ENCODE data around the gene DTWD2.
"Not testable (repeated sequence)": the region's sequence is repeated elsewhere in the genome, so short reads cannot be mapped to it uniquely, and the experiment has no call there.

Gene DTWD2, protein sequence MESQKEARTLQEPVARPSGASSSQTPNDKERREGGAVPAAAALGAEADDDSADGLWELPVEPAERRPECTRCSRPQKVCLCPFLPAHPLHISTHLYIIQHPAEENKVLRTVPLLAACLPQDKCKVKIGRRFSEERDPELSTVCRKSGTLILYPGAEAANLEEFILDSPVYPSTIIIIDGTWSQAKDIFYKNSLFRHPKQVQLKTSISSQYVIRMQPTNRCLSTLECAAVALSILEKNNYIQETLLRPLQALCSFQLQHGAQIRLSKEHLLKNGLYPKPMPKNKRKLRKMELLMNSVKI

DNA sequence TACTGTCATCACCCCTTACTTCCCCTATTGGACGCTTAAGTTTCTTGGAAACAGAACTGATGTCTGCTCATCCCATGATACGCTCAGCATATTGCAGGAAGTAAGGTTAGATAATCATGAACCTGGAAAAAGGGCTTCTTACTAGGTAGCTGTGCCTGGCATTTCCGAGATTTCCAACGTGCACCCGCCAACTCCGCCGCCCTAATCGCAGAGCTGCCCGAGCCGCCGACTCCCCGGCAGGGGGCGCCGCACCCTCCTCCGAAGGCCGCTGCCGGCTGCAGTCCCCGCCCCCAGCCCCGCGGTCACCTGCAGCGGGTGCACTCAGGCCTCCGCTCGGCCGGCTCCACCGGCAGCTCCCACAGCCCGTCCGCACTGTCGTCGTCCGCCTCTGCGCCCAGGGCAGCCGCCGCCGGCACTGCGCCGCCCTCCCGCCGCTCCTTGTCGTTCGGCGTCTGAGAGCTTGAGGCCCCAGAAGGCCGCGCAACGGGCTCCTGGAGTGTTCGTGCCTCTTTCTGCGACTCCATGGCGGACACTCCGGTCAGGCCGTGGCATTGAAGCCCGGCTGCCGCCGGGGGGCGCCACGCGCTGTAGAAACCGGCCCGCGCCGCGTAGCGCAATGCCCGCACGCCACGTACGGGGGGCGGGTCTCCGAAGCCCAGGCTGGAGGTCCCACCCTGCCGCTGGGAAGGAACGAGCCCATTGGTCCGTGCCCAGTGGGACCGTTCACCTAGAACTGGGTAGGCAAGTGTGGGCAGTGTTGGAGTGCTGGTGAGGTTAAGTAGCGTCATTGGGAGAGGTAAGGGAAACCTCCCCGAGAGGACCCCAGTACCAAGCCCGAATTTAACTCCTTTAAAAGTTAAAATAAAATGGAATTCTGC lies at the start of gene DTWD2:
DTWD2 (minus strand) TSS at position 560 of the 878 bp plus-strand sequence; CDS start at position 524, 36 bp downstream.
- DNase-seq (ENCODE audit: low spot score): peak; percentile 97

DNA sequence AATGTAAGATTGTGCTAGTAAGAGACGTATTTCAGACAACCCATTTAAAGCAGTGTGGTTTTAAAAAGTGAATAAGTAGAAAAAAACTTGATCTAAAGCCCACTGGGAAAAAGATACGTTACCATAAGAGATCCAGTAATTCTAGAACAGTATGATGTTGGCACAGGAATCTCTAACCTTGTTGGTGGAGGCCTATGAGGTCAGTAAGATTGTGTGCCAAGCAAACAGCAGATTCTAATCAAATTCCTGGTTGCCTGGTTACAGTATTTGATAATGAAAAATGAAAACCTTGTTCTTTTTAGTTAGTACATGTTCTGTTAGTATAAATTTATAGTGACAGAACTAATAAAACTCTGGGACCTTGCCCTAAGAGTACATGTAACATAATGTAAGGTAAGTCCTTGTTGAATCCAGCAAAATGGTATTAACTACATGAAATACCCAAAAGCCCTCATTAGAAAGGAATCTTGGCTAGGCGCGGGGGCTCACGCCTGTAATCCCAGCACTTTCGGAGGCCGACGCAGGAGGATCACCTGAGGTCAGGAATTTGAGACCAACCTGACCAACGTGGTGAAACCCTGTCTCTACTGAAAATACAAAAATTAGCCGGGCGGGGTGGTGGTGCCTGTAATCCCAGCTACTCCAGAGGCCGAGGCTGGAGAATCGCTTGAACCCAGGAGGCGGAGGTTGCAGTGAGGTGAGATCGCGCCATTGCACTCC lies 49.3 kb upstream of the DTWD2 start:
- peak; percentile 20 for DNase-seq (ENCODE audit: low spot score)

DNA sequence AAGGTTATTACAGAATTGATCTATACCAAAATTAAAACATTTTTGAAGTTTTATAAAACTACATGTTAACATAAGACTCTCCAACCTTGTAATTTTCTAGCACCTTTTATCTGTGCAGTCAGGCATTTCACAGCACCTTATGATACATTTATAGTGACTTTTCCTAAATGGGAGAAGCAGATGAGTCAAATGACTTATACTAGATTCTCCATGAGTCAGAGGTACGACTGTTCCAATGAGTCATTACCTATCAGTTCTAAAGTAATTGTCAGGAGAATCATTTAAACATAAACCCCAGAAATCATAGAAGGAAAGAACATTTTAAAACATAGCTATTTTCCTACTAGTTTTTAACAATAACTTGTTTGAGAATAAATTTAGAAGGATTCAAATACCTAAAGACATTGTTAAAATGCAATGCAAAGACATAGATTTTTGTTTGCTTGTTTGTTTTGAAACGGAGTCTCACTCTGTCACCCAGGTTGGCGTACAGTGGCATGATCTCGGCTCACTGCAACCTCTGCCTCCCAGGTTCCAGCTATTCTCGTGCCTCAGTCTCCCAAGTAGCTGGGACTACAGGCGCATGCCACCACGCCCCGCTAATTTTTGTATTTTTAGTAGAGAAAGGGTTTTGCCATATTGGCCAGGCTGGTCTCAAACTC lies 47.9 kb upstream of the DTWD2 start:
- peak; percentile 63 for DNase-seq (ENCODE audit: low spot score)

DNA sequence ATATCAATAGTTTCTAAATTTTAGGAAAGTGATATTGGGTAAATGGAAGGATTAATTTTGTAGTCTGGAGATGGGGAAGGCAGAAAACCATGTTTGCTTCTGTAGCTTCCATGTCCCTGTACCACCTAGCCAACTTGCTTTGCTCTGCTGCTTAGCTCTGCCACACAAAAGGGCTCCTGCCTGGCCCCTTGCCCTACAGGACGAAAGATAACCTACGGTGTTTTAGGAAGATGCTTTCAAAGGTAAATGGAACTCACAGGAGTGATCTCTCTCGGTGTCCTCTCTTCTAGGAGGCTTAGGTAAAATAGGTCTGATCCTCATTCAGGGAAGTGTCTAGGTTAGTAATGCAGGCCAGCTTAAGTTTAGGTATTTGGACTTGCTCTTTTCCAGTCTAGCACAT lies 44.8 kb upstream of the DTWD2 start:
- DNase-seq (ENCODE audit: low spot score): no peak

DNA sequence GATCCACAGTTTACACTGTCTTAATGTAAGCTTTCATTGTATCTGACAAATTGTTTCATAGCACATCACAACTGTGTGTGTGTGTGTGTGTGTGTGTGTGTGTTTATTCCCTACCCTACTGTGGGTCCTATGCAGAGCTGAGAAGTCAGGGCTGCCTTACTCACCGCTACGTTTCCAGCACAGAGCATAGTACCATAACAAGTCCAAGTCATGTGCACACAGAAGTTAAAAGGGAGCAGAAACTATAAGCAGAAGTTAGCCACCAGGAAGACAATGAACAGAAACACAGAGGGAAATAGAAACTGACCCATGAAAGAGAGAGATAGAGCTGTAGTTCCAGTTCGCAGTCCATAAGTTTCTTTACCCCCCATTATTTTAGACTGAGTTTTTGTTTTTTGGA lies 44.3 kb upstream of the DTWD2 start:
- DNase-seq (ENCODE audit: low spot score): no peak

DNA sequence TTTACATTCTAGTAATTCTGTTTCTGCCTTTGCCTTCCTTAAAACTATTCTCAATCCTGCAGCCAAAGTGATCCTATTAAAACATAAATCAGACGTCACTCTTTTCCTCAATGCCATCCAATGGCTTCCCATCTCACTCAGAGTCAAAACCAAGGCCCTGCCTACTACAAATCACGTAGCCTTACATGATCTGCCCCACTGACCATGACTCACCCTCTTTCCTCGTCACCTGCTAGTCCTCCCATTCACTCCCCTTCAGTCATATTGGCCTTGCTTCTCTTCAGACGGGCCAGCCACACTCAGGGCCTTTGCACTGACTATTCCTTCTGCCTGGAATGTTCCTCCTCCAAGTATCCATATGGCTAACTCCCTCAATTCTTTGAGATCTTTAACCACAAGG lies 43.6 kb upstream of the DTWD2 start:
- no peak for DNase-seq (ENCODE audit: low spot score)

DNA sequence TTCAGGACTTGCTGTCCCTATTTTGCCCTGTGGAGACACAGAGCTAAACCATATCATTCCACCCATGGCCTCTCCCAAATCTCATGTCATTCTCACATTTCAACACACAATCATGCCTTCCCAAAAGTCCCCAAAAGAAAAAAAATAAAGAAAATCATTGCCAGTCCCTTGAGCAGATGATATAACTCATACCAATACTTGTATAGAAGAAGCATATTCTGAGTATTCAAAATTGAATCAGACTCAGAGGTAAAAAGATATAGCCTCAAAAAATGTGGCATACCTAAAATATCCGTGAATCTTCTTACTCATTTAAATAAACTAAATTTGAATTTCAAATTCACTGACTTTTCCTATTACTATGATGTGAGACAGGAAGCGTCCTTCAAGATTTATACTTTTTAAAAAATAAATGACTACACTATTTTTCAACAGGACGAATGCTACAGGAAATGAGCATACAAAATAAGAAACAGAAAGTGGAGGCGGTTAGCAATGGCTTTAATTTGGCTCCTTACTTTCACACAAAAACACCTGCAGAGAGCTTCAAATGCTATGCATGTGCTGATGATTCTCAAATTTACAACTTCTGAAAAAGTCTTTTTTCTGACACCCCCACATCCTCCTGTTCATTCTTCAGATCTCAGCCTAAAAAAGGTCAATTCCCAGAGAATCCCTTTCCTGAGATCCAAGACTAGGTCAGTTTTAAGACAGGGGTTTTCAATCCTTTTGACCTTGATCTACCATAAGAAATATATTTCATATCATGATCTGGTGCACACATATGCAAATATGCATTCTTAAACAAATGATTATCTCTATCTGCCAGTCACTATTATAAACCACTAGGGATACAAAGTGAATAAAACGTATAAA lies 42.9 kb upstream of the DTWD2 start:
- no peak for DNase-seq (ENCODE audit: low spot score)

DNA sequence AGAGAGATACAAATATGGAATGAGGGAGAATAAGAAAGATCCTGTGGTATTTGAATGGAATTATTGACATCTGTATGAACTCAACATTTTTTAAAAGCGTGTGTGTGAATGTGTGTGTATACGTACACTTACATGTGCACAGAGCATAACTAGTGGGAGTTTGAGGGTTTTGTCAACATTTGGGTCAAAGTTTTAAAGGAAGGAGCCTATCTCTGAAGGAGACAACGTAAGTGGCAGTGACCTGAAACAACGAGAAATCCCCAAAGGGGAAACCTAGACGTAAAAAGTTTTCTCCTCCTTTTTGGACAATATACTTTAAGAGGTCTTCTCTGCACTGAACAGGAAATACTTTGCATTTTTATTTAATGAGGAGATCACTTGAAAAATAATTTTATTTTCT lies 40.2 kb upstream of the DTWD2 start:
- no peak for DNase-seq (ENCODE audit: low spot score)

DNA sequence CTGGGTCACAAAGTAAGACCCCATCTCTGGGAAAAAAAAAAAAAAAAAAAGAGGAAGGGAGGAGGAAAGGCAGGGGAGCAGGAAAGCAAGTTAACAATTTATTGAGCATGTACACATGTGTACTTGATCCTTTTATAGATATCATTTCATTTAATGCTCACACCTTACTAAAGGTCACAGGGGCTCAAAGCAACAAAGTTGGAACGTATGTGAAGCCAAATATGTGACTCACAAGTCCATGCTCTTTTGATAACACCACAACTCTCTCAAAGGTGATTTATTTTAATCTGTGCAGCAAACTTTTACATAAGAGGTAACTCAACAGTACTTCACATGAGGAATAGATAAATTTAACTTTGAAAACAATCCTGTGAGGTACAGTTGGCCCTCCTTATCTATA lies 34.4 kb upstream of the DTWD2 start:
- no peak for DNase-seq (ENCODE audit: low spot score)

DNA sequence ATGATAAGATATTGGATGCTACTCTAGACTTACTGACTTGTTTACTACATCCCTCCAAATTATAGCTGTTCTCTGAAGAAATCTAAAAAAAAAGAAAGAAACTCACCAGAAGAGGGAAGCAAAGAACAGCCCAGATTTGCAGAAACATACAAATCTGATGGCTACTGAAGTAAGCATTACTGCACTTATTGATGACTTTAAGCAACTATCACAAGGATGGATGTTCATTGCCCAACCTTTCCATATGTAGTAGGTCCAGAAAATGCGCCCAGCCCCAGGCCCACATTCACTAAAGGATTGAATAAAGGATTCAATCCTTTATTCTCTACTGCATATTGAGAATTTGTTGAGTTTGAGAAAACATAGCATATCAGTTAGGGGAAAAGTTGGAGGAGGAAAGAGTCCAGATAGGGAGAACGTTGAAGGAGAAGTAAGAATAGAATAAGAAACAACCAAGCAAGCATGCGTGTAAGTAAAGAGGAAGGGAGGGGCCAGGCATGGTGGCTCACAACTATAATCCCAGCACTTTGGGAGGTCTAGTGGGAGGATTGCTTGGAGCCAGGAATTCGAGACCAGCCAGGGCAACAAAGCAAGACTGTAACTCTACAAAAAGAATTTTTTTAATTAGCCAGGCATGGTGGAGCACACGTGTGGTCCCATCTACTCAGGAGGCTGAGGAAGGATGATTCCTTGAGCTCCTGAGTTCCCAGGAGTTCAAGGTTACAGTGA lies 33.8 kb upstream of the DTWD2 start:
- DNase-seq (ENCODE audit: low spot score): peak; percentile 57

DNA sequence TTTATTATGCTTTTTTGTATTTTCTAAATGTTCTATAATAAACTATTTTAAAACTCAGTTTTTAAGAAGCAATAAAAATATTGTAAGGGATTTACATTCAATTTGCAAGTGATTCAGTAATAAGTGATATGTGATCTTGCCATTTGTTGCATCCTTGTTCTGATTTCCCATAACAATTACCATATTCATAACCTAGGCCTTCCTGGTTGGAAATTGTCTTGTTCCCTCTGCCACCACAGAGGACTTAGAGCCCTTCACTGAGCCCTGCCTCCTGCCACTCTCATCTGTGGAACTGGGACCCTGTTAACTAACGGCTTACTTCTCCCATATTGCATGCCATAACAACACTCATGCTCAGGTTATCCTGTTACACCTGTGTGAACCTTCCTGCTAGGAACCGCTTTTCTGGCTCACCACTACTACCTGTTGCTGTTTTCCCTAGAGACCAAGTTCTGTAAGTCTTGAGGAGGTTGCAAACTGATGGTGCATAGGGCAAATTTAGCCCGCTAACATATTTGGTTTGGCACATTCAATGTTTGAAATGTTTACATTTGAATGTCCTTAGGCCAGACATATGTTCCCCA lies 32.9 kb upstream of the DTWD2 start:
- DNase-seq (ENCODE audit: low spot score): no peak

DNA sequence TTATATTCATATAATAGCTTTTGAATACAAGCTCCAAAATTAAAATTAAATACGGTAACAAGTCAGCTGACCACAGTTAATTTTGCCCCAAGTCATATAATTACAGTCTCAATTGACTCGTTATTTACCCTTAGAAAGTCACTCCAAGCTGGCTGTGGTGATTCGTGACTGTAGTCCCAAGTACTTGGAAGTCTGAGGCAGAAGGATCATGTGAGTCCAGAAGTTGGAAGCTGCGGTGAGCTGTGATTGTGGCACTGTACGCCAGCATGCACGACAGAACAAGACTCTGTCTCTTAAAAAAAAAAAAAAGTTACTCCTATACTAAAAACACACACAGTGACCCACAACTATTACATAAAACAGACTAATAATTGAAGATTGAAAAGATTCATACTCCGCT lies 31.6 kb upstream of the DTWD2 start:
- DNase-seq (ENCODE audit: low spot score): no peak

DNA sequence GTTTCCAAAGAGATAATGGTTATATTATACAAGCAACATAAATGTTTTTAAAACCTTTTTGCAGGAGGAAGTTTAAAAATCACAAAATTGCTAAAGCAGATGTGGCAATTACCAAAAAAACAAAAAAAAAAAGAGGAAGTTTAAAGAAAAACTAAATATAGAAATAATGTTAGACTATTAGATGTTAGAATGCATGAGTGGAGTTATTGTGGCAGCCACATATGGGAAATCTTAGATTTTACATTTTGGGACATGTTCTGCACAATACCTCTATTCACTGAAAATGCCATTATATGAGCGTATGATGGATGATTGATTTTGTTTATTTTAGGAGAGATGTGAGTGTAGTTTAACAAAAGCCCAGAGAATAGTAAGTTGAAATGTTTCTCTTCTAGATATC lies 31.2 kb upstream of the DTWD2 start:
- no peak for DNase-seq (ENCODE audit: low spot score)

DNA sequence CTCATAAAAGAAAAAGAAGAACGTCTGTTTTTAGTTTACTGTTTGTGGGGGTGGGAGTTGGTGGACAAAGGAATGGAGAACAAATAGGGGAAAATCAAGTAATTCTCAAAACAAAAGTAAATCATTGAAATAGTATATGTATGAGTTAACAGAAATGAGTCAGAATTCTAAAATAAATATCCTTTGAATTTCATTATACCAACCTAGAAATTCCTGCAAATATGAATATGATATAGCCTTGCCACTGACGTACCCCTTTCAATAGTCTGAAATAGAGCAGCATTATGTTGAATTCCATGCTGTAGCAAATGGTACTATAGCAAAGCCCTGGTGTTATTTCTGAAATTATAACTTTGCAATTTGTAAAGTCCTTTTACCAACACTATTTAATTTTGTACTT lies 29.6 kb upstream of the DTWD2 start:
- DNase-seq (ENCODE audit: low spot score): no peak

DNA sequence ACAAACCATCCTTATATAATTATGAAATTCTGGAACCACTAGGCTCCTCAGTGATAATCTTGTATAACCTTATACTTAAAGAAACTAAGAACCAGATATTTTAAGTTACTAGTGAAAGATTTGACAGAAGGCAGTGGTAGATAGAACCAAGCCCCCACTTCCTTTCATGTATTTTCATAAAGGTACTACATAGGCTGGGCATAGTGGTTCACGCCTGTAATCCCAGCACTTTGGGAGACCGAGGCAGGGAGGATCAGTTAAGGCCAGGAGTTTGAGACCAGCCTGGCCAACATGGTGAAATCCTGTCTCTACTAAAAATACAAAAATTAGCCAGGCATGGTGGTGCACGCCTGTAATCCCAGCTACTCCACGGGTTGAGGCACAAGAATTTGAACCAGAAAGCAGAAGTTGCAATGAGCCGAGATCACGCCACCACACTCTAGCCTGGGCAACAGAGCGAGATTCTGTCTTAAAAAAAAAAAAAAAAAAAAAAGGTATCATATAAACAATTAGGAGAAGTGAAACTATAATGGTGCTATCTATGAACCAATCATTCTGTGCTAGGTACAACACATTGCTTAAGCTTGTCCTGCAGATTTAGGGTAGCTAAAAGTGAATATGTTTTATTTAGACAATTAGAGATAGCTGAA lies 27.9 kb upstream of the DTWD2 start:
- no peak for DNase-seq (ENCODE audit: low spot score)

DNA sequence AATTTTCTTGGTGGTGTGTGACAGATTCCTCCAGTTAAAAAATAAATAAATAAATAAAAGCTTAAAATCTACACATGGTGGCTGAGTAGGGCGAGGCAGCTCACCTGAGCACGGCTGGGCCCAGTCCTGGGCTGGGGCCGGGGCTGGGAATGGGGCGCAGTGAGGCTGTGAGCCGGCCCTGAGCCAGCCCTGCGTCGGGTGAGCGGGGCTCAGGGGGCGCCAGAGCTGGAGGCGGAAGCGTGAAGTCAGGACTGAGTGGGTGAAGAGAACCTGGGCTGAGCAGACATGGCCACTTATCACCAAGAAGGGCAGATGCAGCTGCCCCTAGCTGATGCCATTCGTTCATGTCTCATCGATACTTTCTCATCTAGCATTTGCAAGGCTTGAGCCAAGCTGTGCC lies 22.8 kb upstream of the DTWD2 start:
- no peak for DNase-seq (ENCODE audit: low spot score)

DNA sequence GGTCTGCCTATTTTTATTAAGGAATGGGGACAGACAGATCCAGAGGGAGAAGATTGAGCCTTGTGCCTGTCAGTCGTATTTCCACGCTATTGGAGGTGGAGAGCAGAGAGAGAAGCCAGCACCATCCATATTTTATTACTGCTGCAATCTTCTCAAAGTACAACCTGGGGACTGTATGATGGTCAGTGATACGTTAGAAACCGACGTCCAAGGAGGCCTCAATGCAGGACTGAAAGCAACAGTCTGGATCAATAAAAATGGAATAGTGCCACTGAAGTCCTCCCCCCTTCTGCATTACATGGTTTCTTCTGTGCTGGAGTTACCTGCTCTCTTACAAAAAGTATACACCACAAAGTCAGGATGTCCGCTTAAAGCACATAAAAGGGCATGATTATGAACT lies 21.9 kb upstream of the DTWD2 start:
- no peak for DNase-seq (ENCODE audit: low spot score)

DNA sequence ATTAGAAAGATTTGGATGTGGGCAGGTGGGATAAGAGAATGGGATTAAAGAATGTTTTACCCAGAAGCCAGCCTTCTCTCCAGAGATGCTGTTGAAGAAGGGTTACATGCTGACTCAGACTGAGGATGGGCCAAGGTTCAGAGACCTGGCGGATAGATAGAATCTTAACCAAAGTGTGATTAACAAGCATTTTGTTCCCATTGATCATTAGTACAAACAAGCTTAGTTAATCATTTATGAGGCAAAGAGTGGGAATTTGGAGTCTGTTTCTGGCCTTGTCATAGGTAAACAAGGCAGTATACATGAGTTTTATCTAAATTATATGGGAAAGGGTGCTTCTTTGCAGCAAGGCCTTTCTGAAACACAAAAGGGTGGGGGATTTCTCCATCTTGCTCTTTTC lies 20.8 kb upstream of the DTWD2 start:
- DNase-seq (ENCODE audit: low spot score): no peak

DNA sequence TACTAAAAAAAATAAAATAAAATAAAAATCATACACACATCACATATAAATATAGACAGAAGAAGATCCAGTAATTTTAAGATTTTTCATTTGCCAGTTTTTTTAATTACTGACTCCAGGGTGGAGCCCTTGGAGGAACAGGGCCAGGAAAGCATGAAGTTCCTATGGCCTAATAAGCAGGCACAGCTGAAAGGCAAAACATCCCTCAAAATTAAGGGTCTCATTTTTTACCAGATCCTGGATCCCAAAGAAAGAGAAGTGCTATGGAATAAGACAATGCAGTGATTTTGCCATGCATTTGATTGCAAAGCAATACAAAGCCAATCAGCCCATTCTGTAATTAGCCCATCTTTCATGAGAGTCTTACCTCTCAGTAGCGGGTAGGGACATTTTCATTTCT lies 11.3 kb upstream of the DTWD2 start:
- DNase-seq (ENCODE audit: low spot score): no peak

DNA sequence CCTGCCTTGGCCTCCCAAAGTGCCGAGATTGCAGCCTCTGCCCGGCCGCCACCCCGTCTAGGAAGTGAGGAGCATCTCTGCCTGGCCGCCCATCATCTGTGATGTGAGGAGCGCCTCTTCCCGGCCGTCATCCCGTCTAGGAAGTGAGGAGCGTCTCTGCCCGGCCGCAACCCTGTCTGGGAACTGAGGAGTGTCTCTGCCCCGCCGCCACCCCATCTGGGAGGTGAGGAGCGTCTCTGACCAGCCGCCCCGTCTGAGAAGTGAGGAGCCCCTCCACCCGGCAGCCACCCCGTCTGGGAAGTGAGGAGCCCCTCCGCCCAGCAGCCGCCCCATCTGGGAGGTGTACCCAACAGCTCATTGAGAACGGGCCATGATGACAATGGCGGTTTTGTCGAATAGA lies 10.5 kb upstream of the DTWD2 start:
- not testable (repeated sequence) for DNase-seq (ENCODE audit: low spot score)

Data from AG20443 (cell line).